HG03565 (cell line): ENCODE measurements around the gene HOXC5.

Source experiments
- ATAC-seq: cut with Tn5 transposase; IDR thresholded peaks from one replicate; pipeline ENCODE4 v1.9.1; 2021; ENCODE audit warnings: mild to moderate bottlenecking, moderate library complexity; ENCODE audit not compliant: unreplicated experiment

Gene HOXC5

GRCh38 chr12:54045401-54045800, 12.6 kb downstream of the HOXC5 start:
- no peak for ATAC-seq

GRCh38 chr12:54045868-54046521, 13.1 kb downstream of the HOXC5 start:
- no peak for ATAC-seq

- no peak for ATAC-seq
Measured at GRCh38 chr12:54046809-54047159, 13.9 kb downstream of the HOXC5 start.

- no peak for ATAC-seq
Measured at GRCh38 chr12:54047160-54047963, 14.5 kb downstream of the HOXC5 start.

- no peak for ATAC-seq
Measured at GRCh38 chr12:54047964-54048303, 15.1 kb downstream of the HOXC5 start.

- ATAC-seq = no peak
Measured at GRCh38 chr12:54048406-54049093, 15.7 kb downstream of the HOXC5 start.

- no peak for ATAC-seq
Measured at GRCh38 chr12:54049108-54049507, 16.3 kb downstream of the HOXC5 start.

- ATAC-seq = no peak
Measured at GRCh38 chr12:54050482-54050810, 17.6 kb downstream of the HOXC5 start.

GRCh38 chr12:54051026-54051842, 18.4 kb downstream of the HOXC5 start:
- ATAC-seq = no peak

GRCh38 chr12:54051874-54052437, 19.1 kb downstream of the HOXC5 start:
- ATAC-seq = no peak

GRCh38 chr12:54052438-54053002, 19.7 kb downstream of the HOXC5 start:
- no peak for ATAC-seq

GRCh38 chr12:54053003-54053750, 20.3 kb downstream of the HOXC5 start:
- ATAC-seq = peak; percentile 39

GRCh38 chr12:54053751-54054741, 21.2 kb downstream of the HOXC5 start, which contains the start of gene HOXC4:
Gene HOXC4, plus strand, starts transcription at chr12:54053835. Its CDS starts 88 bp downstream, at chr12:54053923.
- ATAC-seq = peak; percentile 24

- ATAC-seq = no peak
Measured at GRCh38 chr12:54054742-54055194, 21.9 kb downstream of the HOXC5 start.

- ATAC-seq = no peak
Measured at GRCh38 chr12:54055552-54055951, 22.7 kb downstream of the HOXC5 start.

GRCh38 chr12:54056110-54056509, 23.3 kb downstream of the HOXC5 start:
- ATAC-seq = no peak

GRCh38 chr12:54058128-54058768, 25.4 kb downstream of the HOXC5 start:
- ATAC-seq = no peak

- ATAC-seq = no peak
Measured at GRCh38 chr12:54059668-54060067, 26.8 kb downstream of the HOXC5 start.
